ENCODE results near the gene DCBLD1. TPM values are rescaled to one million over a fixed set of nuclear protein-coding genes. Genes with fewer than 3 reads are reported as not detected.
"Not testable (repeated sequence)": the region's sequence is repeated elsewhere in the genome, so short reads cannot be mapped to it uniquely, and the experiment has no call there.

DCBLD1 gene
- total and polyA plus RNA-seq, 3 donors from 2014 or later = 16.6 to 22.2 (median 16.7) TPM

DNA sequence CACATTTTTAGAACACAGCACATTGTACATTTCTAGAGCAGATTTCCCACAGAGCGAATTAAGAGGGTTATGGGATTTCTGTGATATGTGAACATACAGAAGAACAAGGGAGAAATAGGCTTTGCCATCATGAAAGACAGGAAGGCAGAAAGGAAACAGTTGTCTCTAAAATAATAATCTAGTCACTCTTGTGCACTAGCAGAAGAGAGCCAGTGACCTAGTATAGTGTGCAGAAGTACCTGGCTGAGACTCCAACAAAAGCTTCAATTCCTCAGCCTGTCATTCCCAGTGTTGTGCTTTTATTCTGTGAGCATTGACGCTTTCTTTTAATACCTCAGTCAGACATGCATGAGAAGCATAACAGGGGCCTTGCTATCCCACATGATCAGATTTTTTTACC lies 17.8 kb upstream of the DCBLD1 start:
- H3K9me3 ChIP-seq = no peaks in the 10 kb centered on the region
- H3K27me3 ChIP-seq = no peaks in the 10 kb centered on the region
- H3K4me3 ChIP-seq = no peak overlapping the region
- no peak for TF ChIP-seq POLR2A (IDR thresholded peaks at IDR 0.05)
- TF ChIP-seq, protein P1, sequence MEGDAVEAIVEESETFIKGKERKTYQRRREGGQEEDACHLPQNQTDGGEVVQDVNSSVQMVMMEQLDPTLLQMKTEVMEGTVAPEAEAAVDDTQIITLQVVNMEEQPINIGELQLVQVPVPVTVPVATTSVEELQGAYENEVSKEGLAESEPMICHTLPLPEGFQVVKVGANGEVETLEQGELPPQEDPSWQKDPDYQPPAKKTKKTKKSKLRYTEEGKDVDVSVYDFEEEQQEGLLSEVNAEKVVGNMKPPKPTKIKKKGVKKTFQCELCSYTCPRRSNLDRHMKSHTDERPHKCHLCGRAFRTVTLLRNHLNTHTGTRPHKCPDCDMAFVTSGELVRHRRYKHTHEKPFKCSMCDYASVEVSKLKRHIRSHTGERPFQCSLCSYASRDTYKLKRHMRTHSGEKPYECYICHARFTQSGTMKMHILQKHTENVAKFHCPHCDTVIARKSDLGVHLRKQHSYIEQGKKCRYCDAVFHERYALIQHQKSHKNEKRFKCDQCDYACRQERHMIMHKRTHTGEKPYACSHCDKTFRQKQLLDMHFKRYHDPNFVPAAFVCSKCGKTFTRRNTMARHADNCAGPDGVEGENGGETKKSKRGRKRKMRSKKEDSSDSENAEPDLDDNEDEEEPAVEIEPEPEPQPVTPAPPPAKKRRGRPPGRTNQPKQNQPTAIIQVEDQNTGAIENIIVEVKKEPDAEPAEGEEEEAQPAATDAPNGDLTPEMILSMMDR (IDR thresholded peaks at IDR 0.05) = no peak
- no peak overlapping the region for H3K27ac ChIP-seq
- H3K36me3 ChIP-seq (ENCODE audit: low read depth, missing control alignments) = no peaks in the 10 kb centered on the region
- H3K4me1 ChIP-seq = no peaks in the 10 kb centered on the region
- 46 to 75% methylated on average over 2 of the region's 2 CpGs for WGBS, 2 donors
- DNase-seq = no peak
- intact Hi-C loops (cut with DNase I; ENCODE audit: low total_unique reads) = no loop called here

DNA sequence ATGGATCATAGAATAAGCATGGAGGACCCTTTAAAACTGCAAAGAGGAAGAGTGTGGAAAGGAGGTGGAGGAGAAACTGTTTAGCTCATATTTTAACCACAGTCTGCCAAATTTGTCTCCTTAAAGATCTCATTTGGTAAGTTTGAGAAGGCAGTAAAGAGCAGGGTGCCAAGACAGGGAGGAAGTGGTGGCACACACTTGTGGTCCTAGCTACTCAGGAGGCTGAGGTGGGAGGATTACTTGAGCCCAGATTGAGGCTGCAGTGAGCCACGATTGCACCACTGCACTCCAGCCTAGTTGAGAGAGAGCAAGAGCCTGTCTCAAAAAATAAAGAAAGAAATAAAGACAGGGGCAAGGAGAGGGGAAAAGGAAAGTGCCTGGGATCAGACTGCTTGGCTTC lies 16.8 kb upstream of the DCBLD1 start:
- WGBS, 2 donors = 23 to 44% methylated on average over 1 of the region's 1 CpG
- Histone ChIP-seq H3K4me1 (no peaks in the 10 kb centered on the region), H3K27me3 (no peaks in the 10 kb centered on the region), H3K9me3 (no peaks in the 10 kb centered on the region), H3K27ac (no peak overlapping the region), H3K4me3 (no peak overlapping the region), H3K36me3 (ENCODE audit: low read depth, missing control alignments) (no peaks in the 10 kb centered on the region)
- no peak for DNase-seq
- intact Hi-C loops (cut with DNase I; ENCODE audit: low total_unique reads) = no loop called here
- TF ChIP-seq, protein P1 (IDR thresholded peaks at IDR 0.05) = no peak
- no peak for TF ChIP-seq POLR2A (IDR thresholded peaks at IDR 0.05)

DNA sequence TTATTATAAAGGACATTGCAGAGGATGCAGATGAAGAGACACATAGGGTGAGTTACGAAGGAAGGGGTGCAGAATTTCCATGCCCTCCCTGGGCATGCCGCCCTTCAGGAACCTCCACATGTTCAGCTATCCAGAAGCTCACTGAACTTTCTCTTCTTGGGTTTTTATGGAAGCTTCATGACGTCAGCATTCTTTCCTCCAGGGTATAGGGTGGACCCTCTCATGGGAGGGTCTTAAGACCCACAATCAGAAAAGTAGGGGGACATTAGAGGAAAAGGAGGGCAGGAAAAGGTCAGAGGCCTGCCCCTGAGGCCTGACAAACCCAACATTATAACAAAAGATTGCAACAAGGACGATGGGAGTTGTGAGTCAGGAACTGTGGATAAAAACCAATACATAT lies 14.6 kb upstream of the DCBLD1 start:
- DNase-seq = no peak
- H3K27ac ChIP-seq = no peak overlapping the region
- intact Hi-C loops (cut with DNase I; ENCODE audit: low total_unique reads) = no loop called here
- no peak overlapping the region for H3K4me3 ChIP-seq
- TF ChIP-seq, protein P1 (IDR thresholded peaks at IDR 0.05) = no peak
- no peak for TF ChIP-seq POLR2A (IDR thresholded peaks at IDR 0.05)
- H3K4me1 ChIP-seq = no peaks in the 10 kb centered on the region
- WGBS, 2 donors = 78 to 87% methylated on average over 4 of the region's 4 CpGs
- no peaks in the 10 kb centered on the region for H3K9me3 ChIP-seq
- no peaks in the 10 kb centered on the region for H3K27me3 ChIP-seq
- H3K36me3 ChIP-seq (ENCODE audit: low read depth, missing control alignments) = no peaks in the 10 kb centered on the region

DNA sequence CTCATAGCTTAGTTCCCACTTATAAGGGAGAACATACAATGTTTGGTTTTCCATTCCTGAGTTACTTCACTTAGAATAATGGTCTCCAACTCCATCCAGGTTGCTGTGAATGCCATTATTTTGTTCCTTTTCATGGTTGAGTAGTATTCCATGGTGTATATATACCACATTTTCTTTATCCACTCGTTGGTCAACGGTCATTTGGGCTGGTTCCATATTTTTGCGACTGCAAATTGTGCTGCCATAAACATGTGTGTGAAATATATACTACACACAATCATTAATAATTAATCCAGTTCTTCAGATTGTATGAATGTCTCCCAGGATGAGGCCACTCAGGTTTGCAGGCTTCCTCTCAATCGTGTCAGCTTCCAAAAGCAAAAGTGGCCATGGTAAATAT lies 13.9 kb upstream of the DCBLD1 start:
- H3K4me3 ChIP-seq; intact Hi-C loops (cut with DNase I; ENCODE audit: low total_unique reads); H3K27me3 ChIP-seq; DNase-seq; H3K27ac ChIP-seq; H3K4me1 ChIP-seq; H3K9me3 ChIP-seq; H3K36me3 ChIP-seq (ENCODE audit: low read depth, missing control alignments): not testable (repeated sequence)
- 73 to 95% methylated on average over 4 of the region's 4 CpGs for WGBS, 2 donors

DNA sequence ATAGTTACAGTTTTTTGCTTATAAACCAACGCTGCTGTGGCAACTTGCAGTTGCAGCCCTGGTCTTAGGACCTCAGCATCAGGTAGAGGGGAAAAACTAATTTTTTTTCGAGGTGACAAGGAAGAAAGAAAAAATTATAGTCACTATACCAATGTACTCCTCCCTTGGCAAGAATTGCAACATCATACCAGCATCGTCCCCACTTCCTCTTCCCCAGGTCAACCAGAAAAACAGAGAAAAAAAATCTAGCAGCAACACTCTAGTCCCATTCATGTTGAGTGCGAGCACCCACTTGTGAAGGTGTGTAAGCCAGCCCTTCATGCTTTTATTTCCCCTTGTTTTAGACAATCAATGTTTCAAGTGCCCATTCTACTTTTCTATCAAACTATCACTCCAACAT lies 13.1 kb upstream of the DCBLD1 start:
- H3K27me3 ChIP-seq = no peaks in the 10 kb centered on the region
- no peaks in the 10 kb centered on the region for H3K9me3 ChIP-seq
- no peak overlapping the region for H3K4me3 ChIP-seq
- H3K4me1 ChIP-seq = no peaks in the 10 kb centered on the region
- intact Hi-C loops (cut with DNase I; ENCODE audit: low total_unique reads) = no loop called here
- no peak for DNase-seq
- no peaks in the 10 kb centered on the region for H3K36me3 ChIP-seq (ENCODE audit: low read depth, missing control alignments)
- WGBS, 2 donors = 79 to 80% methylated on average over 4 of the region's 4 CpGs
- no peak overlapping the region for H3K27ac ChIP-seq
- TF ChIP-seq, protein P1 (IDR thresholded peaks at IDR 0.05) = no peak
